ENCODE data around the gene LPAR2.
"Not testable (repeated sequence)": the region's sequence is repeated elsewhere in the genome, so short reads cannot be mapped to it uniquely, and the experiment has no call there.

Gene LPAR2

DNA sequence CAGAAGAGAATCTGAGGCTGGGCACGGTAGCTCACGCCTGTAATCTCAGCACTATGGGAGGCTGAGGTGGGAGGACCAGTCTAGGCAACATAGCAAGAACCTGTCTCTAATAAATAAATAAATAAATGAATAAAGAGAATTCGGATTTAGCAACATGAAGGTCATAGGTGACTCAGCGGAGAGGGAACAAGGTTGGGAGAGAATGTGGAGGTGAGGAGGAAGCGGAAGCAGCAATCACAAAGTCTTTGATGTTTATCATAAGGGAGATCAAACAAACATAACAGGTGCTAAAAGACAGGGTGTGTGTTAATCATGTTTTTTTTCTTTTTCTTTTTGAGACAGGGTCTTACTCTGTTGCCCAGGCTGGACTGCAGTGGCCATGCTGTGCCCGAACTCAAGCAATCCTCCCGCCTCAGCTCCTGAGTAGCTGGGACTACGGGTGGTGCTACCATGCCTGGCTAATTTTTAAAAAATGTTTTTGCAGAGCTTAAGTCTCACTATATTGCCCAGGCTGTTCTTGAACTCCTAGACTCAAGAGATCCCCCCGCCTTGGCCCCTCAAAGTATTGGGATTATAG is 25.8 kb downstream of the LPAR2 start:
- DNase-seq = no peak

DNA sequence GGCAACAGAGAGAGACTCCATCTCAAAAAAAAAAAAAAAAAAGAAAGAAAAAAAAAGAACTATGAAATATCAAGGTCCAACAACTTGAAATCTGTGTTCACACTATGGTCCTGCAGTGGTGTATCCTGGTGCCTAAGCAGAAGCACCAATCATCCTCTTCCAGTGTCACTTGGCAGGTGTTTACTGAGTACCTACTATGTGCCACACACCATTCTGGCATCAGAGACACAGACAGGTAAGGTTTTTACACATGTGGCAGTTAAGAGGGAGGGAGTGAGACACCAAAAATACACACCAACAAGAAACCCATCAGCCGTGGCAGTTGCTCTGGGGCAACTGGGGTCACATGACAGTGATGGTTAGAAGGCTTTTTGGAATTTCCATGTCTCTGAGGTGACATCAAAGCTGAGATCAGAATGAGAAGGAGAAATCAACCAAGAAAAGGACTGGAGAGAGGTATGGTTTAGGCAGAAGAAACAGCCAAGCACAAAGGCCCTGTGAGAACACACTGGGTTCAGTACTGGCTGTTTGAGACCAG is 27.2 kb downstream of the LPAR2 start:
- no peak for DNase-seq

GRCh38 chr19:19598728-19599451 is 29.1 kb downstream of the LPAR2 start:
- not testable (repeated sequence) for DNase-seq

DNA sequence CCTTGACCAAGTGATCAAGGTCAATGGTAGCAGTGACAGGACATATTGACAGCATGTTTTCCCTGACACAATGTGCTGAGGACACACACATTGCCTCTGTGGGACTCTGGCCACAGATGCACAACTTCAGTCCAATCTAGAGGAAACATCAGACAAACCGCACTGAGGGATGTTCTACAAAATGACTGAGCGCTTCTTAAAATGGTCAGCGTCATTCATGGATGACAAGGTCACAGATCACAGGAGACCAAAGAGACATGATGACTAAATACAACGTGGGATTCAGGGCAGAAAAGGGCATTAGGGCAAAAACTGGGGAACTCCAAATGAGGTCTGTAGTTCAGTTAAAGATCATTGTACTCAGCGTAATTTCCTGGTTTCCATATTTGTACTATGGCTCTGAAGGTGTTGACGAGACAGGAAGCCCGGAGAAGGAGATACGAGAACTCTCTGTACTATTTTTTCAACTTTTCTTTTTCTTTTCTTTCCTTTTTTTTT is 30.2 kb downstream of the LPAR2 start:
- DNase-seq = no peak

GRCh38 chr19:19595171-19595701 is 32.8 kb downstream of the LPAR2 start:
- no peak for DNase-seq

GRCh38 chr19:19594381-19594780 is 33.6 kb downstream of the LPAR2 start:
- DNase-seq = no peak

DNA sequence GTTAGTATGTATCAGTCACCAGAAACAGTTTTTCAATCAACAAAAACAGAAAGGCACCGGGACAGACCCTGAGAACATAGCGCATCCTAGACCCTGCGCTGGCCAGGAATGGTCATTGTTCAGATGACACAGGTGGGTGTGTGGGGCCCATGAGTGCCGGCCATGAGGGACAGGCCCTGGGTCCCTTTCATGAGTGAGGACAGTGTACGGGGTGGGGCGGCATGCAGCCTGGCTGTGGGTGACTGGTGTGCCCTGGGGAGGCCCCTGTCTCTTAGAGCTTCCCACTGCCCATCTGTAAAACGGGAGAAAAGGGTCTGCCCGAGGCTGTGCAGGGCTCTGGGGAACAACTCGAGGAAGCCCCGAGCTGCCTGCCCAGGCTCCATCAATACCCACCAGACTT is 35.3 kb downstream of the LPAR2 start:
- no peak for DNase-seq

DNA sequence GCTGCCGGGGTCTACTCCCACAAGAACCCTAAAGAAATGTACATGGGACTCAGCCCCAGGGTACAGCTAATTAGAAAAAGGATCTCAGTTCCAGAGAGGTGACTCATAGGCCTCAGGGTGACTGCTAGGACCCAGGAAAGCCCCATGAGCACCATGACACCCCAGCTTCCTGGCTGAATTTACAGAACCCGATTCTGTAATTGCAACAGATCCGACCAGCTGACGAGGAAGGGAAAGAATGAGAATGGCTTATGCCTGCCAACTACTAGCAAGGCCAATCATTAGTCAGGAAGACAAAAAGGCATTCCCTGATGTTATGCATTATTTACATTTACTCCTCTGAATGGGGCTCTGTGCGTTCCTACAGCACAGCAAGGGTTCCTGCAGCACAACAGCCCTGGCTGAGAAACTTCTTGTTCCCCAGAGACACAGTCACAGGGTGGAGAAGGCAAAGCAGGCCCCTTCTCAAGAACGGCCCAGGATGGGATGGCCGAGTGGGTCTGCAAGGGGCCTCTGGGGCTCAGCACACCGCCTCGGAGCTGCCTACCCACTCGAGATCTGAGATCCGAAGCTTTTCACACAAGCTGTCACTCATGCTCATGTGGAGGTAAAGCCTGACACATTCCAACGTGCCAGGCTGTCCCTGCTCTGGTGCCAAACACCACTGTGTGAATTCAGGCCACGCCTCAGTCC is 36.7 kb downstream of the LPAR2 start:
- DNase-seq = peak in 4 of 56 donors; percentile 1 to 14 (median 4)

GRCh38 chr19:19588546-19588945 is 39.5 kb downstream of the LPAR2 start:
- DNase-seq = no peak

DNA sequence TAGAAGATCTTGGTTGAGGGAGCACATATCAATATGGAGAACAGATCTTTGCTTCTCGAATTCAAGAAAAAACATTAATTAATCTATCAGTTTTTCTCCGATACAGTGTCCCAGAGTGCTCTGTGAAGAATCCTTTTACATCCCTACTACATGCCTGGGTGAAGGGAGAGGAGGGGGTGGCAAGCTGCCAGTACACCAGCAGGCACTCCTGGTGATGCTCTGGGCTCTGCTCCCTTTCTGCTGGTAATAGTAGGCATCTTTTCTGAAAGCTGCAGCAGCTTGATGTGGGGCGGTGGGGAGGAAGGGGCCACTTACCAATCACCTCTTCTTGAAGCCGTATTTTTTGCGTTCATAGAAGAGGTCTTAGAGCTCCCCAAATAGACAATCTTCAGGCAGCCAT is 40.2 kb downstream of the LPAR2 start:
- peak in 7 of 56 donors; percentile 1 to 19 (median 11) for DNase-seq

- no peak for DNase-seq
Measured at GRCh38 chr19:19584356-19584755, 43.7 kb downstream of the LPAR2 start.

- DNase-seq = no peak
Measured at GRCh38 chr19:19582471-19582870, 45.5 kb downstream of the LPAR2 start.

GRCh38 chr19:19581391-19581790 is 46.6 kb downstream of the LPAR2 start:
- DNase-seq = no peak

GRCh38 chr19:19580418-19580817 is 47.6 kb downstream of the LPAR2 start:
- DNase-seq = no peak

GRCh38 chr19:19579533-19580361 is 48.3 kb downstream of the LPAR2 start:
- no peak for DNase-seq

GRCh38 chr19:19578252-19578651 is 49.8 kb downstream of the LPAR2 start:
- no peak for DNase-seq

DNA sequence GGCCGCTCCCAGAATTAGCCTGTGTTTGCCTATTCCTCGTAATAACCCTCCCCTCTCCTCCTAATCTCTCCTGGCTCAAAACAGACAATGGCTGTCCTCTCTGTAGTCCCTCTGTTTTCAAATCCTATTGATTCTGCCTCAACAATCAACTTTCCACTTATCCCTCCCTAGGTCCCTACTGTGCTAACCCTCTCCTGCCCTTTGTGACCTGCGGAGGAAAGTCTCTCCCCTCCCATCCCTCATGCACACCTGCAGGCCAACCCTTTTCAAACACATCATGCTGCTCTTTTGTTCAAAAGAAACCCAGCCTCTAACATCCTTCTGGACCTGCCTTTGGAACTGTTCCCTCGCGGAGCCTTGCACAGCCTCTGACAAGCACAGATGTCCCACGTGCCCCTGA is 52.6 kb downstream of the LPAR2 start:
- DNase-seq = no peak

All from amygdala (tissue), 56 donors.